ENCODE measurements around the gene GCK.

DNA sequence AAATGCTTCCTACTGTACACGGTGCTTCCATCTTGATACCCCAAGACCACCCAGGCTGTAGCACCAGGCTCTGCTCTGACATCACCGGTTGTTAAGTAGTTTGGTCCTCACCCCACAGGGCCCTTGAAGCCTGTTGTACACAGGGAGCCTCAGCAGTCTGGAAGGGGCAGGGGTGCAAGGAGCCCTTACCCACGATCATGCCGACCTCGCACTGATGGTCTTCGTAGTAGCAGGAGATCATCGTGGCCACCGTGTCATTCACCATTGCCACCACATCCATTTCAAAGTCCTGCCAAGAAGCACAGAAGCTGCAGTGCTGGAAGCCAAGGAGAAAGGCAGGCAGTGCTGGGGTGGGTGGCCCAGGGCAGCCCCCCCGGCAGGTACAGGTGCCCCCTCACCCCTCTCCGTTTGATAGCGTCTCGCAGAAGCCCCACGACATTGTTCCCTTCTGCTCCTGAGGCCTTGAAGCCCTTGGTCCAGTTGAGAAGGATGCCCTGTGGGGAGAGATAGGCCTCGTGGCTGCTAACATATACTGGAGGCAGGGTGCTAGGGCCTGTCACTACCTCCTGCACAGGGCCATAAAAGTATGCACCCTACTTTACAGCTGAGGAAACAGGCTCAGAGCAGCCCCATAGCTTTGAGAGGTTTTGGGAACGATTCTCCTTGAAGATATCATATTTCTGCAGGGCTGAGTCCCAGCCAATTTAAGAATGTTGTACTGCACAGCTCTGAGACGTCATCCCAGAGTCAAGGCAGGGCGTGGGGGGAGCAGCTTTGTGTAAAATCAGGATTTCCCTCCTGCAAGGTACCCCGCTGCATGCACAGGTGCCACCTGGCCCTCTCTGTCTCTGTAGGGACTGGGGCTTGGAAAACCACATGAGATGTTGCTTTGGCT, 39.4 kb downstream of the GCK start:
- no peak for TF ChIP-seq CTCF (IDR thresholded peaks at IDR 0.05)
- no peak for TF ChIP-seq POLR2A (IDR thresholded peaks at IDR 0.05)
